GM20000 (cell line): ENCODE measurements around the gene MRPL17.

Source experiments
- DNase-seq: peaks from one replicate; pipeline ENCODE4 v3.0.0; 2012; ENCODE audit warnings: low spot score
- TF ChIP-seq, protein P1 (sequence below): IDR thresholded peaks from 2 replicates; pipeline ENCODE4 v1.5.1; 2012; ENCODE audit warnings: mild to moderate bottlenecking, control low read depth; ENCODE audit errors: extremely low read depth, missing control alignments

The MRPL17 gene

GRCh38 chr11:6656936-6657335 is 26.2 kb downstream of the MRPL17 start:
- TF ChIP-seq, protein P1, sequence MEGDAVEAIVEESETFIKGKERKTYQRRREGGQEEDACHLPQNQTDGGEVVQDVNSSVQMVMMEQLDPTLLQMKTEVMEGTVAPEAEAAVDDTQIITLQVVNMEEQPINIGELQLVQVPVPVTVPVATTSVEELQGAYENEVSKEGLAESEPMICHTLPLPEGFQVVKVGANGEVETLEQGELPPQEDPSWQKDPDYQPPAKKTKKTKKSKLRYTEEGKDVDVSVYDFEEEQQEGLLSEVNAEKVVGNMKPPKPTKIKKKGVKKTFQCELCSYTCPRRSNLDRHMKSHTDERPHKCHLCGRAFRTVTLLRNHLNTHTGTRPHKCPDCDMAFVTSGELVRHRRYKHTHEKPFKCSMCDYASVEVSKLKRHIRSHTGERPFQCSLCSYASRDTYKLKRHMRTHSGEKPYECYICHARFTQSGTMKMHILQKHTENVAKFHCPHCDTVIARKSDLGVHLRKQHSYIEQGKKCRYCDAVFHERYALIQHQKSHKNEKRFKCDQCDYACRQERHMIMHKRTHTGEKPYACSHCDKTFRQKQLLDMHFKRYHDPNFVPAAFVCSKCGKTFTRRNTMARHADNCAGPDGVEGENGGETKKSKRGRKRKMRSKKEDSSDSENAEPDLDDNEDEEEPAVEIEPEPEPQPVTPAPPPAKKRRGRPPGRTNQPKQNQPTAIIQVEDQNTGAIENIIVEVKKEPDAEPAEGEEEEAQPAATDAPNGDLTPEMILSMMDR: no peak
- DNase-seq: no peak

- TF ChIP-seq, protein P1: no peak
- no peak for DNase-seq
These were observed 26.6 kb downstream of the MRPL17 start for GRCh38 chr11:6656584-6656915.

DNA sequence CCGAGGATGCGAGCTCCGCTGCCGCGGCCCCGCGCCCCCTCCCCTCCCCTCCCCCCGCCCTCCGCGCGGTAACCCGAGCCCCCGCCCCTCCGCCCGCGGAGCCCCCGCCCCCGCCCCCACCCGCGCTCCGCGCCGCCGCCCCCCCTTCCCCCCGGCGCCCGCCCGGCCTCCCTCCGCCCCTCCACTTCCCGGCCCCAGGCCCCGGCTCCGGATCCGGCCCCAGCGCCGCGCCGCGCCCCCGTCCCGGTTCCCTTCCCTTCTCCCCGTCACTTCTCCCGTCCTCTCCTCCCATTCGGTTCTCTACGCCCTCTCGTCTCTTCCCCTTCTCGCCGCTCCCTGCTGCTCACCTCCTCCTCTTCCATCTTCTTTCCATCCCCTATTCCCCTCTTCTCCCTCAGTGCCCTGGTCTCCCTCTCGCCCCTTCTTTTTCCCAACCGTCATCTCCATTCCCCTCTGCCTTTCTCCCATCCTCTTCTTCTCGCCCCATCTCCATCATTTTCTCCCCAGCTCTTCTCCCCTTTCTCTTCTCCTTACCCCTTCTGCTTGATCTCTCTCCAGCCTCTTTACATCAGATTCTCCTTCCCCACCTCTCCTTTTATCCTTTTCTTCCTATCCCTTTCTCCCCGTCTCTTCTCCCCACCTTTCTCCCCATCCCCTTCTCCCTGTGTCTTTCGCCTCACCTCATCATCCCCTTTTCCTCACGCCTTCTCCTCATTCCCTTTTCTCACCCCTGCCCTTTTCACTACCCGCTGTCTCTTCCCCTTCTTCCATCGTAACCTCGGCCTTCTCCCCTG is 27.2 kb downstream of the MRPL17 start, which contains the start of gene DCHS1:
DCHS1 (minus strand) TSS at position 20 of the 794 bp plus-strand sequence. CDS start 14,196 bp downstream, outside the sequence.
- no peak for DNase-seq
- TF ChIP-seq, protein P1: no peak

- TF ChIP-seq, protein P1: no peak
- DNase-seq: peak; percentile 67
These were observed 27.9 kb downstream of the MRPL17 start for GRCh38 chr11:6655020-6655789.

- TF ChIP-seq, protein P1: no peak
- no peak for DNase-seq
These were observed 28.7 kb downstream of the MRPL17 start for GRCh38 chr11:6654281-6655019.

- DNase-seq: no peak
- TF ChIP-seq, protein P1: no peak
These were observed 29.5 kb downstream of the MRPL17 start for GRCh38 chr11:6653656-6654055.
